GM21381 (cell line): ENCODE results near the gene AOPEP.

ENCODE experiments used
- ATAC-seq: cut with Tn5 transposase; IDR thresholded peaks from one replicate; pipeline ENCODE4 v1.9.1; 2021; ENCODE audit warnings: mild to moderate bottlenecking, moderate library complexity; ENCODE audit not compliant: unreplicated experiment

Gene AOPEP

DNA sequence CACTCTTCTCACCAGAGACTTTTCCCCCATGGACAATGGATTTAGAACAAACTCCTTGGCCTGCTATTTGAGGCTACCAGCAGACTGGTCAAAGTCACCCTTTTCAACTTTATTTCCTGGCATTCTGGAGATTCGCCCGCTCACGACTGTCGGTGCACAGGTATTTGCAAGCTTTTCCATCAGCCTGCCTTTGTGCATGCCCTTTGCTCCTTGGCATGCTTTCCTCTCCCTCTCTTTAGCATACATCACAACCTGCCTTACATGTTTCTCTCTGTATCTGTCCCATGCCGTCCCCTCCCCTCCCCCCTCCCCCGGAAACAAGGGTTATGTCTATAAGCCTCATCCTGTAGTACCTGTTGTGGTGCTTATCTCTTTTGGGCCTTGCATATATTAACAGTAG lies 257.1 kb downstream of the AOPEP start:
- ATAC-seq = no peak

DNA sequence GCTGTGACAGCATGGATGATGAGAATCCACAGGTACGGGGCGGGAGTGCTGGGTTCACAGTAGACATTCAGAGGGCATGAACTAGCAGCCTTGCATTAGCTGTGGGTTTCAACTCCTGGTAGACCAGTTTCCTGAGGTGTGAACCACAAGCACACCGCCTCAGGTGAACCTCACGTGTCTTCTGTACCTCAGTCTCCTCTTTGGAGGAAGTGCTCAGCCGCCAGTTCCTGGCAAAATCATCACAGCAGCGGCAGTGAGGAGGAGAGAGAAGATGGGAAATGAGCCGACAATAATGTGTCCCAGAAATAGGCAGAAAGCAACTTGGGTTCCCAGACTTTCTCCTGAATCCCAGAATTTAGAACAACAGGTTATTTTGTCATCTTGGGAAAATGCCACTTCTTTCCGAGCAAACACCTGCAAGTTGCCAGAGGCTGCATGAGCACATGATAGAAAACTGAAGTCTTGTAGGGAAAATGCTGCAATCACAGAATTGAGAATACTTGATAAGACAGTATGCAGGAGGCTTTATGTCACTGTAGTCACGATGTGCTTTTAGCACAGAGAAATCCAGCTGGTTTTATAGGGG lies 258.5 kb downstream of the AOPEP start:
- ATAC-seq = no peak

DNA sequence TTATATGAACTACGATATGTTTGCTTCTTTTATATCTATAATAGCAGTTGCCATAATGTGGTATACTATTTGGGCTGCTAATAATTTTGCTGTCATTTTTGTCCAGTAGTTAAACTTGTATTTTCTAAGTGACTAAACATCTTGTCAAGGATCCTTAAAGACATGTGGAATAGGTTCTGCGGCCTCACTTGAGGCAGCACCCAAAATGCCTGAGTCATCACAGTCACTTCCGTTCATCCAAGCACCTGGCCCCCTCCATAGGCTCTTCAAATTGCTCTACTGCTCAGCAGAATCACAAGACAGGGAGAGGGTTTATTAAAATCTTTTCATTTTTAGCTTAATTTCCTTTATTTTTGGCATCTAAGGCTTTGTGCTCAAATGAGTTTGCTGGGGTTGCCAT lies 259.1 kb downstream of the AOPEP start:
- no peak for ATAC-seq

DNA sequence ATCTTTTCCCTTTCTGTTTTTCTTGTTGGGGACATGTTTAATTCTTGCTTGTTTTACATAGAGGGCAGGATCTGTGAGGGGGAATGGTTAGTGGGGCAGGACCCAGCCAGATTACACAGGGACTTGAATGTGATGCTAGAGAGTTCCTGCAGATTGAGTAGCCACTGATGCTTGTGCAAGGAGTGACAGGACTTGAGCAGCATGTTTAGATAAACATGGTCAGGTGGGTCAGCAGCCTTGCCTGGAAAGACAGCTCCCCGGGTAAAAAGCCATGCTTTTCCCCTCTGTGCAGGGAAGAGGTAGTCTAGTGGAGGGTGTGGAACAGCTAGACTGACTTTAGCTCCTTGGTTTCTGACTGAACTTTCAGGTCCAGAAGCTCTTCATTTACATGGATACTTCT lies 261.2 kb downstream of the AOPEP start:
- no peak for ATAC-seq

DNA sequence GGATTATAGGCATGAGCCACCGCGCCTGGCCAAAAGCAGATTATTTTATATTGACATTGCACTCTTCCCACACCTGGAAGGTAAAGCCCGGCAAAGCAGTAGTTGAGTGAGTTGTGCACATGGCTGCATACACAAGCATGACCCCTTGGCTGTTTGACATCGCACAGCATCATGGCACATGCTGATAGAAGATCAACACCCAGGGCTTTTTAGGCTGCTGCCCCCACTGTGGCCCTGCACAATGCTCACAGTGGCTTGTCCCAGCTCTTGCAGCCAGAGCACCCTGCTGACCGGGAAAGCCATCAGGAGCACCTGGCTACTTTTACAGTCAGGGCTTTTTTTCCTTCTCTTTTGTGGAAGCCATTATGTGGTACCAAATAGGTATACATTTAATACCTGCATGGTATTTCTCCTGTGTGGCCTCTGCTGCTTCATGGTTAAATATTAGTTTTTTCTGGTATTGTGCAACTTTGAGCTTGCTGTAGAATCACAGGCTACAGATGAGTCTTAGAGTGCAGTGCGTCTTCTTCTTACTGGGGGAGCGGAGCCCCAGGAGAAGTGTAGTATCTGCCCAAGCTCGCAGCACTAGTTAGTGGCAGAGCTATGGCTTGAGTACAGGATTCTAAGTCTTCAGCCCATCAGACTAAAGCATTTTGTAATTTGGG lies 264.5 kb downstream of the AOPEP start:
- no peak for ATAC-seq

DNA sequence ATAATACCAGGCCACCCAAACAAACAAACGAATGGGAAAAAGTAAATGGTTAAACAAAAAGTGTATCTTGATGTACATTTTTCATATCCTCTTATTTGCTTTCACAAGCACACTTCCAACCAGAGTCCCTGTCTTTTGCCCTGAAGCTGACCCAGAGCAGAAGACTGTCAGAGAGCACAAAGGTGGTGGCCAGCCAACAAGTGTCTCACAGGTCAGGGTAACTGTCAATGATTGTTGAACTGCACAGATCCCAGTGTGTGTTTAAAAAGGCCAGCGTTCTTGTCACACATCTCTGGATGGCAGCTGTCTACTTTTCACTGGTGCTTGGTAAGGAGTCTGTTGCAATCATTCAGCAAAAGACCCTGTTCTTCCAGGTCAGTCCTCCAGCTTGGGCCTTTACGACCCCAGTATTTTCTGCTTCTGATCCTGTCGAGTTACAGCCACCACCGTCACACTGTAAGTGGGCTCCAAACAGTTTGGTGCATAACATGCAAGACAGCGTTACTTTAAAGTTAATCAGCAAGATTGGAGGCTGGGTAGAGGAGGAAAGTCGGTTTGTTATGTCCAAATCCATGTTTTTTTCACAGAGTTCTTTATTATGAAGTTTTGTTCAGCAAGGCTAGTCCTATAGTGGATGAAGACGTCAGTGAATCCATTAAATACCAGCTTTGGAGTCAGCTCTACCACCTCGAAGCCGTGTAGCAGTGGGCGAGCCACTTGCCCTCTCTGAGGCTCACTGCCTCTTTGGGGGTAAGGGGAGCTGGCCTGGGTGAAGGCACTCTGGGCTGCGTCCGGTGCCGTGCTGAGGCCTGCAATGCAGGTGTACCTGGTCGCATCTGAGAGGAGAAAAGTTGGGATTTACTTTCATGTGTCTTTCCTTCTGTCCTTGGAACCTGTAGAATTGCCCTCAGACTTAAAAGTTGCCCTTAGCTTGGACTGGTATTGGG lies 265.7 kb downstream of the AOPEP start:
- ATAC-seq = no peak

DNA sequence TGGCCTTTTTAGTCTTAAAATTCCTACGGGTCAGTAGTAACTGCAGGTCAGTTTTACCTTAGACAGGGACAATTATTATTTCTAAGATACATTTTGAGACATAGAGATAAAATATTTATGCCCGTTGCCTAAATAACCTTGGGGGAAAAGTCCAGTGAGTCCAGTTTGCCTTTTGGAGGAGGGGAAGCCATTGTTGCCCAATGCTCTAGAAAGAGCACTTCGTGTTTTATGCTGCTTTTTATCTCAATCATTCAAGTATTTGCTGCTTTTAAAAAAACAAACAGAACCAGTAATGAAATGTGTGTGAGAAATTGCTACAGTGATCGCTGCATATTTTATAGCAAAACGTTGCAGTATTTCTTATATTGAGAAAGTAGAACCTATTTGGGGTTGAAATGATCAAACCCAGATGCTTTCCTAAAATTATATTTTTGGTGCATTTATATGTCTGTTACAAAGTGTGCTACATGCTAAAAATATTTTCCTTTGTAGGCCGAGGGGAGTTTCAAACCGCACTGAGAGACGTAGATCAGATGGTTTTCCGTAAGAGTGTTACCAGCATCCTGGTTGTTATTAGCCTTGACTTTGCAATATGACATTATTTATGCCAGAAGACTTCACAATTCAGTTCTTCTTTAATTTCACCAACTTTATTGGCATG lies 266.8 kb downstream of the AOPEP start:
- ATAC-seq = no peak

DNA sequence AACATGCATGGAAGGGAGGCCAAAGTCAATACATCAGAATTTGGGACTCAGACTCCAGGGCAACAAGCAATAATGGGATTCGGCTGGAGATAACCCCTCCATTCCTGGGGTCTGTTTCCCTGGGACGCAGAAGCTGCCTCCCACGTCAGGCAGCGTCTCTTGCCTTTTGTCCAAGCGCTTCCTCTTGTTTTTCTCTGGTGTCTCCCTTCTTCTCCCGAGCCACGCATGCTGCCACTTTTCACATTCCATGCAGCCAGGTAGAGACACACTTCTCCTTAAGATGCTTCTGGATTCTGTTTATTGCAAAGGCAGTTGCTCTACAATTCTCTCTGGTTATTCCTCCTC lies 267.3 kb downstream of the AOPEP start:
- no peak for ATAC-seq

DNA sequence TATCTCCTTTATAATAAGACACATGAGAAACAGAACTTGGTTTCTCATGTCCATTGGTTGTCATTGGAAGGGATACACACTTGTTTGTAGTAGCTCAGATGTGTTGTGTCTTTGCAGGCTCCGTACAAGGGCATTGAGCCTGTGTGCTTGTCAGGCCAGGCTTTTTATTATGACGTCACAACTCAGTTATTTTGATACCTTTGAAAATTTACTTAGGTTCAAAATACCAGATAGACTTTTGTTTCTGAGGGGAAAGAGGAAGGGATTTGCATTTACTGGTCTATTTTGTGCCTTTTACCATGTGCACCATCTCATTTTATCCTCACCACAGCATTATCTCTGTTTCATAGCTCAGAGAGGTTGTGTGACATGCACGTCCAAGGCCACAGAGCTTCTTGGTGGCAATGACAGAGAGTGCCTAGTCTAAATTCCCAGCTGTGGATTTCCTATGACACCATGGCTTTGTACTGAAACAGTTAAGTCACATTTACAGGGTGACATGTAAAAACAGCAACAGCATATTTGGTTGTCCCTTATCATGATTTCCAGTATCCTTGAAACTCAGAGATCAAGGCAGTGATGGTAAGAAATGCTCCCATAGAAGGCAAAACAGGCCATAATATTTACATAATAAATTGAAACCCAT lies 268.7 kb downstream of the AOPEP start:
- no peak for ATAC-seq

DNA sequence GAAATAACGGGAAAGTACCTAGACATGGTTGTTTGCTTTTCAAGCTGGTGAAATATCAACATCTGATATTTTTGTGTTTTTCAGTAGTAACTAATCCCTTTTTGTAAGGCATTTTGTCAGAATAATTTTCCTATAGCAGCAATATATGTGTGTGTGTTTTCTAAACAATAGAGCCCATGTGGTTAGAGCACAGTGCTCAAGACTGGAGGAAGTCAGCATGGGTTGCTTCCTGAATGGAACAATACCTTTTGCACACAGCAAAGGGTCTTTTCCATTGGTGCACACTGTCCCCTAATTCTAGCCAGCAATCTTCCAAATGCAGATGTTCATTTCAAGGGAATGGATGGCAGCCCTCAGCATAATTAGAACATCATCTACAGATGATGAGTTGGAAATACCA lies 270.1 kb downstream of the AOPEP start:
- ATAC-seq = no peak

DNA sequence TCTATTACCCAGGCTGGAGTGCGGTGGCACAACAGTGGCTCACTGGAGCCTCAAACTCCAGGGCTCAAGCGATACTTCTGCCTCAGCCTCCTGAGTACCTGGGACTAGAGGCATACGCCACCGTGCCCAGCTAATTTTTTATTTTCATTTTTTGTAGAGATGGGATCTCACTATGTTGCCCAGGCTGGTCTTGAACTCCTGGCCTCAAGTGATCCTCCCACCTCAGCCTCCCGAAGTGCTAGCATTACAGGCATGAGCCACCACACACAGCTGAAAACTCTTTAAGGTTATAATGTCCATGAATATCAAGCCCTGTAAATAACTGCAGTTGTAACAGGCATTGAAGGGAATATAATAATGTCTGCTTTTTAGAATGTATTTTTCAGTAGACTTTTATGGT lies 271.2 kb downstream of the AOPEP start:
- ATAC-seq = no peak

DNA sequence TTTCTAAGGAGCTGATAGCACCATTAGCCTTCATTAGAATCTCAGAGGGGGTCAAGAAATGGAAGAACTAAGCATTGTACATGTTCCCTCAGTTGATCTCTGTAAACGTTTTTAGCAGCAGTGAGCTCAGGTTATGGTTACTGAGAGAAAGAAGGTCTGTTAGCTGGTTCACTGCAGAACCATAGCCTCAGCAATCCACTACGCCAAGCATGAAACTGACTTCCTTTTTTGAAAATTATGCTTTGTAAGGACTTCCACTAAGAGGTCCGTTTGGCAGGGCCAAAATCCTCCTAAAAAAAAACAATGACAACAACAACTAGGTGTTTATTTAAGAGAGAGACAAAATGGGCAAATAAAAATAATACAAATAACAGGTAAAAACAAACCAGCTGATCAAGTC lies 273.3 kb downstream of the AOPEP start:
- no peak for ATAC-seq

DNA sequence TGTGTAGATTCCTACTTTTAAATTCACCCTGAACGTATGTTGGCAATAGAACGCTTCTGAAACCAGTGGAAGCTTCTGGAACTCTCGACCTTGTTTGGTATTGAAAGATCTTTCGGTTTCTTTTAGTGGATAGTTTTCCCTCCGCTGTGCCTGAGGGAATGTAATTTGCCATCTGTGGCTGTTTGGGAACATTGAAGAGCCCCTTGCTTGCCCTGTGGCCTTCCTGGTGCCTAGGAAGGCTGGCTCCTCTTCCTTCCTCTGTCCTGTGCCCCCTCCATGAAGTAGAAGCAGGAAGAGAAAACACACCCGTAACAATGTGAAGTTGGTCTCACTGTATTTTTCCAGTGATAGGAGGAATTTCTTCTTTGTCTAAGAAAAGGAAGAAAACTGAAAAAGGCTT lies 274.3 kb downstream of the AOPEP start:
- ATAC-seq = no peak

DNA sequence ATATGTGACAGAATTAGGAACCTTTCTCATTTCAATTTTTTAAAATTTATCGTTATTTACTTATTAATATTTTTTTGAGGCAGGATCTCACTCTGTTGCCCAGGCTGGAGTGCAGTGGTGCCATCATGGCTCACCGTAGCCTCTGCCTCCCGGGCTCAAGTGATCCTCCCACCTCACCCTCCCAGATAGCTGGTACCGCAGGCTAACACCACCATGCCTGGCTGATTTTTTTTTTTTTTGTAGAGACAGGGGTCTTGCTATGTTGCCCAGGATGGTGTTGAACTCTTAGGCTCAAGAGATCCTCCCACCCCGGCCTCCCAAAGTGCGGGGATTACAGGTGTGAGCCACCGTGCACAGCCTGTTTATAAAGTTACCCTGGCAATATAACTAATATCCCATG lies 275.2 kb downstream of the AOPEP start:
- ATAC-seq = no peak

DNA sequence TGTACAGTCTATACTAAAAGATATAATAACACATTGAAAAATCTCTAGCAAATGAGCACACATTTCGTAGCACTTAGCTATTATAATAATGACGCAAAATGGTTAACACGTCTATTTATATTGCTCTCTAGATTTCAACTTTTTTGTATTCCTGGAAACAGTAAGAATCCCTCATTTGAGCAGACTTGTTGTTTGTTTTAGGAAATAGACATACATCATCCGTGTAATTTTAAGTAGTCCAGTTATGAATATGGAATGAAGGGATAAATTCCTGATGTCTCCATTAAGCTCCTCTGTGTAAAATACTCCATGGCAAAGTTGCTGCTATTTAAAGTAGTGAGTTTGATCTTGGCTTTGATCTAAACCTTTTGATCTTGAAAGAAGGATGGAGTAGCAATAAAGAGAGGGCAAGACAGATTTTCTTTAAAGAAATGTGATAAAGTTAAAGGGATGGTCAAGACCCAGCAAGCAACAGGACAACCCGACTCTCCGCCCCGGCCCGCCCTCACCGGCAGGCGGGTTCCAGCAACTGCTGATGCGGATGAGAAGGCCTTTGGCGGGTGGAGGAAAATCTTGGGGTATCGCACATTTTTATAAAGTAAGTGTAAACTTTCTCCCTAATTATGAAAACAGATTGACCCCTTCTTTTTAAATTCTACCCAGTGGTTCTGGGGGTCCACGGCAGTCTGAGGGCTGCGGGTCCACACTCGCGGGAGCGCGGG lies 277.4 kb downstream of the AOPEP start:
- ATAC-seq = no peak

DNA sequence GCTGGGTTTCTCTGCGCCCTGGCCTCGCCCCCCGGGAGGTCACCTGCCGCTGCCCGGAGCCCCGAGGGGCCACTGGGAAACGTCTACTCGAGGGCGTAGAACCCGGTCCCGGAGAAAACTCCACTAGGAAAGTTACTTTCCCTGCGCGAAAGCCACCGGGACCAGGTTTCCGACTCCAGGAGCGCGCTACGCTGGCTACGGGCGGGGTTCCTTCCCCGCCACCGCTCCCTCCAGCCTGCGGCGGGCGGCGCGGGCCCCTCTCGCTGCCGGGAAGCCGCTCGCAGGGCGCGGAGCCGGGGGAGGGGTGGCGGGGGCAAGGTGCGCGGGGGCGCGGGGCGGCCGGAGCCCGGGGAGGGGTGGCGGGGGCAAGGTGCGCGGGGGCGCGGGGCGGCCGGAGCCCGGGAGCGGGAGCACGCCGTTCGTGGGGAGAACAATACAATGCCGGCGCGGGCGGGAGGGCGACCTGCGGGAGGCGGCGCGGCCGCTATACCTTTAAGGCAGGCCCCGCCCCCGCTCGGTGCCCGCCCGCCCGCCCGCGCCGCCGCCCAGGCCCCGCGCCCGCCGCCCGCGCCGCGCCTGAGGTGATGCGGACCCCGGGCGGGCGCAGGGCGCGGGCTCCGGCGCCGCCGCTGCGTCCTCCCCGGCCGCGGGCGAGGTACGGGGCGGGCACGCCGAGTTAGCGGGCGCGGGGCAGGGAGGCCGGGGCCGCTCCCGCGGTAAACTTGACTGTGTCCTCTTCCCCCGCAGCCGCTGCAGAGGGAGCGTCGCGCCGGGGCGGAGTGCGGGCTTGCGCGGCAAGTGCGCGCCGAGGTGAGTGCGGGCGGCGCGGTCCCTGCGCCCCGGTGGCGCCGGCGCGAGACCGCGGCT lies 278.1 kb downstream of the AOPEP start:
- peak; percentile 66 for ATAC-seq

DNA sequence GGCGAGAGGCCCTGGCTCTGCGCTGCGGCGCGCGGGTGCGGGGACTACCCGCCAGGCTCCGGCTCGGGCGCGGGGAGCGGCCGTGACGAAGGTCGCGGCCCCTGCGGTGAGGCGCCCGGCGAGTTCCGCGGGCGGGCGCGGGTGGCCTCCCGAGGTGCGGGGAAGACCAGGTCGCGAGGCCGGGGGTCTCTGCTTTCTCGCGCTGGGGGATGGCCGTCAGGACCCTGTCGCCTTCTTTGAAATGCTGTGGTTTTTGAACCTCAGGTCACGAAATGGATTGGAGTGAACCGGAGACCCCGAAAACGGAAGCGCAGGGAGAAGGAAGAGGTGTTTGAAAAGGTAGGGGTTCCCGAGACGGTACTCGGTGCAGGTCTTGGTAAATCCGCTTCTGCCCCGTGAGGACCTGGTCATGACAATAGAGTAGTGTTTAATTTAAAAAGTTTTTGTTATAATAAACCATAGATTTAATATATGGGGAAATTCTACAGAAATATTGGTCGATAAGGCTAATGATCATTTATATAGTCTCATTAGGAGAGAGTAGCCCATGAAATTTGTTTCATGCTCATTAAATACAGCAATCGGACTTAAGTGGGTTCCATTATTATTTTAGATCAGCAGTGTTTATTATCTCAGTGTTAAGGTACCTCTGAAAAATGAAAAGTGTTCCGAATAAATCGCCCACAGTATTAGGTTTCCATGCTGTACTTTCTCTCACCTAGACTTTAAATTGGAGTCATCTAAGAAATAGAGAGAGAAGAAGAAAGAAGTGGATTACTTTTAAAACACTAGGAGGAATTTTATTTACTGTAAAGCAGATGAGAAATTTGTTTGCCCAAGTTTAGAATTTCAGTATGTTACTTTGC lies 279.0 kb downstream of the AOPEP start:
- ATAC-seq = peak; percentile 44

DNA sequence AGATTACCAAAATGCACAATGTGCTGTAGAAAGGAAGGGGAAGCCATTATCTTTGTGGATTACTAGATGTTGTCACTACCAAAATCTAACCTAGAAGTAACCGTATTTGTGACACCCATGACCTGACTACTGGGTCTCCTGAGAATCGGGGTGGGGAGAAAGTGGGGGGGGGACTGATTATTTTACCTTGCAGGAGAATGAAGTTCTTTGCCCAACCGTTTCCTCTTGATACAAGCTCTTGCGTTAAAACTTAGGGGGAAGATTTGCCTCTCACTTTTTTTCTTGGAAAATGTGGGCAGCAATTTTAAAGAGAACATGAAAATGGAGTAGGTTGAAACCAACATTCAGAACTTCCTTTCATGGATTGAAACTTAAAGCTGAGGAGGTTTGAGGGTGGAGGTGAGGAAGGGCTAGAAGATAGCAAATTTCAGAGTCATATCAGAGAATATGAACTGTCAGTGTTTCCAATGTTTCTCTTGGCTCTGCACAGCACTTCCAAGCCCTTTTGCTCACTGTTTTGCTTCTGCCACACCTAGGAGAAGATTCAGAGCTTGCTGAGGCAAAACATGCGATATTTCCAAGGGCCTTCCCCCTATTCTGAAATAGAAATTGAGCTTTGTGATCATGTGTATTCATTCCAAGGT lies 280.8 kb downstream of the AOPEP start:
- no peak for ATAC-seq
